Colonic mucosa (tissue), 4 donors: ENCODE results near the gene NKX6-2. TPM values are rescaled to one million over a fixed set of nuclear protein-coding genes. Genes with fewer than 3 reads are reported as not detected.

Experiments used
- DNase-seq: peaks from one replicate; pipeline ENCODE4 v3.0.0-alpha.2; 2020
- H3K27ac ChIP-seq: fragments of 200-600 bp; one replicate; pipeline ENCODE4 v1.8.0; 2021
- H3K27me3 ChIP-seq: fragments of 200-600 bp; one replicate; pipeline ENCODE4 v1.8.0; 2021
- H3K36me3 ChIP-seq: fragments of 200-600 bp; one replicate; pipeline ENCODE4 v1.8.0; 2021
- H3K4me1 ChIP-seq: fragments of 200-600 bp; one replicate; pipeline ENCODE4 v1.8.0; 2021; ENCODE audit warnings: mild to moderate bottlenecking
- H3K4me3 ChIP-seq: fragments of 200-600 bp; one replicate; pipeline ENCODE4 v1.8.0; 2021
- H3K9ac ChIP-seq, 2 donors: one replicate each; pipeline ENCODE4 v1.7.0; 2013; ENCODE audit warnings: control low read depth in 2 of 2, low read depth in 2 of 2, low read length in 2 of 2
- H3K9me3 ChIP-seq: fragments of 200-600 bp; one replicate; pipeline ENCODE4 v1.8.0; 2021
- CTCF ChIP-seq: fragments of 200-600 bp; IDR thresholded peaks from one replicate; pipeline ENCODE4 v1.8.0; 2022; ENCODE audit warnings: antibody characterized with exemption, mild to moderate bottlenecking
- intact Hi-C: fragments of 100-400 bp; cut with DNase I; formaldehyde crosslinking; loops from one replicate; pipeline ENCODE4 v1.14.1; 2022
- total RNA-seq, 2 donors: library from RNA; stranded (reverse); fragmentation: NEBNext Ultra II Directional in 1 of 2; extraction: Animal tissue kit (Norgen Biotek cat#: 25700) in 1 of 2; gene quantifications; one replicate each; pipeline ENCODE4 v1.2.1, GENCODE V29; 2021
- donor health status: healthy.
- donor health status: DM: no; HTN: no; CAD: no.
- donor health status: DM: no; HTN: no; CAD: no.

Gene NKX6-2
- total RNA-seq, 2 donors from 2014 or later: not detected

GRCh38 chr10:132804785-132805426 lies 19.0 kb upstream of the NKX6-2 start:
- Histone ChIP-seq H3K9ac (no peak overlapping the region), H3K4me1 (no peaks in the 10 kb centered on the region), H3K27ac (no peak overlapping the region), H3K27me3 (no peaks in the 10 kb centered on the region), H3K9me3 (no peaks in the 10 kb centered on the region), H3K36me3 (no peaks in the 10 kb centered on the region), H3K4me3 (no peak overlapping the region)
- intact Hi-C loops: no loop called here
- DNase-seq: no peak
- TF ChIP-seq CTCF: no peak

- intact Hi-C loops: no loop called here
- DNase-seq: no peak
- H3K27ac ChIP-seq: no peak overlapping the region
- H3K4me1 ChIP-seq: no peaks in the 10 kb centered on the region
- no peak for TF ChIP-seq CTCF
- no peak overlapping the region for H3K4me3 ChIP-seq
- no peaks in the 10 kb centered on the region for H3K27me3 ChIP-seq
- no peak overlapping the region for H3K9ac ChIP-seq
- no peaks in the 10 kb centered on the region for H3K36me3 ChIP-seq
- H3K9me3 ChIP-seq: no peaks in the 10 kb centered on the region
Measured at GRCh38 chr10:132804287-132804686, 18.3 kb upstream of the NKX6-2 start.

- DNase-seq: no peak
- TF ChIP-seq CTCF: no peak
- Histone ChIP-seq H3K4me3 (no peak overlapping the region), H3K4me1 (no peaks in the 10 kb centered on the region), H3K27me3 (no peaks in the 10 kb centered on the region), H3K9ac (no peak overlapping the region), H3K36me3 (no peaks in the 10 kb centered on the region), H3K9me3 (no peaks in the 10 kb centered on the region), H3K27ac (no peak overlapping the region)
- intact Hi-C loops: no loop called here
Measured at GRCh38 chr10:132803416-132804210, 17.7 kb upstream of the NKX6-2 start.

GRCh38 chr10:132802694-132803320 lies 16.9 kb upstream of the NKX6-2 start:
- no peak overlapping the region for H3K27ac ChIP-seq
- H3K4me1 ChIP-seq: no peaks in the 10 kb centered on the region
- no peaks in the 10 kb centered on the region for H3K27me3 ChIP-seq
- TF ChIP-seq CTCF: no peak
- DNase-seq: no peak
- no peaks in the 10 kb centered on the region for H3K9me3 ChIP-seq
- no peak overlapping the region for H3K4me3 ChIP-seq
- H3K9ac ChIP-seq: no peak overlapping the region
- H3K36me3 ChIP-seq: no peaks in the 10 kb centered on the region
- intact Hi-C loops: no loop called here

- no peaks in the 10 kb centered on the region for H3K9me3 ChIP-seq
- intact Hi-C loops: no loop called here
Measured at GRCh38 chr10:132802048-132802447, 16.1 kb upstream of the NKX6-2 start.

More at GRCh38 chr10:132802048-132802447, 16.1 kb upstream of the NKX6-2 start:
- Histone ChIP-seq H3K27ac (no peak overlapping the region), H3K36me3 (no peaks in the 10 kb centered on the region), H3K4me3 (no peak overlapping the region), H3K27me3 (no peaks in the 10 kb centered on the region), H3K9ac (no peak overlapping the region), H3K4me1 (no peaks in the 10 kb centered on the region)
- no peak for TF ChIP-seq CTCF
- no peak for DNase-seq
